Panc1 (cell line): ENCODE measurements around the gene INPP5E.

Experiments
- POLR2AphosphoS5 ChIP-seq: IDR thresholded peaks from 2 replicates; pipeline ENCODE4 v1.6.1; 2012; ENCODE audit warnings: mild to moderate bottlenecking, low read depth, low read length, moderate library complexity
- SIN3A ChIP-seq: IDR thresholded peaks from 2 replicates; pipeline ENCODE4 v1.6.1; 2012; ENCODE audit warnings: low read depth, mild to moderate bottlenecking, low read length, moderate library complexity, borderline replicate concordance; ENCODE audit not compliant: insufficient read depth
- TCF7L2 ChIP-seq: IDR thresholded peaks from 2 replicates; pipeline ENCODE4 v1.6.1; 2011; ENCODE audit warnings: mild to moderate bottlenecking, low read depth, low read length, inconsistent platforms
- TF ChIP-seq, protein P1 (sequence below): fragments of 450-650 bp; IDR thresholded peaks from 2 replicates; pipeline ENCODE4 v1.5.1; 2017; ENCODE audit warnings: mild to moderate bottlenecking
- TF ChIP-seq, protein P2 (sequence below), 2 experiments: IDR thresholded peaks; 2 replicates each; pipeline ENCODE4 v1.6.1; 2011 to 2012; ENCODE audit warnings: low read depth in 2 of 2, control low read depth in 1 of 2, low read length in 1 of 2, mild to moderate bottlenecking in 1 of 2, moderate library complexity in 1 of 2; ENCODE audit not compliant: insufficient read depth in 1 of 2

DNA sequence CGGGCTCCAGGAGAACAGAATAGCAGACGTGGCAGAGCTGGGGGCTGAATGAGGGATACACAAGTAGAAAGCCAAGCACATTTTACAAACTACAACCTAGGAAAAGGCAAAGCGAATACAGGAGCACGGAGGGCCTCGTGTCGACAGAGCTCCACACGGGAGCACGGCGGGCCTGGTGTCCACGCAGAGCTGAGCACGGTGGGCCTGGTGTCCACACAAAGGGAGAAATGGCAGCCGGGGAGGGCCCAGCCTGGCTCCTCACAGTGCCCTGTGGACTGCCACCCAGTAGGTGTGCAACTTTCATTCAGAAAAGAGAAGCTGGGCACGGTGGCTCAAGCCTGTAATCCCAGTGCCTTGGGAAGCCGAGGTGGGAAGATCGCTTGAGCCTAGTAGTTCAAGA, 3.4 kb upstream of the INPP5E start:
- no peak for TF ChIP-seq POLR2AphosphoS5
- TF ChIP-seq, protein P1, sequence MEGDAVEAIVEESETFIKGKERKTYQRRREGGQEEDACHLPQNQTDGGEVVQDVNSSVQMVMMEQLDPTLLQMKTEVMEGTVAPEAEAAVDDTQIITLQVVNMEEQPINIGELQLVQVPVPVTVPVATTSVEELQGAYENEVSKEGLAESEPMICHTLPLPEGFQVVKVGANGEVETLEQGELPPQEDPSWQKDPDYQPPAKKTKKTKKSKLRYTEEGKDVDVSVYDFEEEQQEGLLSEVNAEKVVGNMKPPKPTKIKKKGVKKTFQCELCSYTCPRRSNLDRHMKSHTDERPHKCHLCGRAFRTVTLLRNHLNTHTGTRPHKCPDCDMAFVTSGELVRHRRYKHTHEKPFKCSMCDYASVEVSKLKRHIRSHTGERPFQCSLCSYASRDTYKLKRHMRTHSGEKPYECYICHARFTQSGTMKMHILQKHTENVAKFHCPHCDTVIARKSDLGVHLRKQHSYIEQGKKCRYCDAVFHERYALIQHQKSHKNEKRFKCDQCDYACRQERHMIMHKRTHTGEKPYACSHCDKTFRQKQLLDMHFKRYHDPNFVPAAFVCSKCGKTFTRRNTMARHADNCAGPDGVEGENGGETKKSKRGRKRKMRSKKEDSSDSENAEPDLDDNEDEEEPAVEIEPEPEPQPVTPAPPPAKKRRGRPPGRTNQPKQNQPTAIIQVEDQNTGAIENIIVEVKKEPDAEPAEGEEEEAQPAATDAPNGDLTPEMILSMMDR: no peak
- TF ChIP-seq, protein P2, sequence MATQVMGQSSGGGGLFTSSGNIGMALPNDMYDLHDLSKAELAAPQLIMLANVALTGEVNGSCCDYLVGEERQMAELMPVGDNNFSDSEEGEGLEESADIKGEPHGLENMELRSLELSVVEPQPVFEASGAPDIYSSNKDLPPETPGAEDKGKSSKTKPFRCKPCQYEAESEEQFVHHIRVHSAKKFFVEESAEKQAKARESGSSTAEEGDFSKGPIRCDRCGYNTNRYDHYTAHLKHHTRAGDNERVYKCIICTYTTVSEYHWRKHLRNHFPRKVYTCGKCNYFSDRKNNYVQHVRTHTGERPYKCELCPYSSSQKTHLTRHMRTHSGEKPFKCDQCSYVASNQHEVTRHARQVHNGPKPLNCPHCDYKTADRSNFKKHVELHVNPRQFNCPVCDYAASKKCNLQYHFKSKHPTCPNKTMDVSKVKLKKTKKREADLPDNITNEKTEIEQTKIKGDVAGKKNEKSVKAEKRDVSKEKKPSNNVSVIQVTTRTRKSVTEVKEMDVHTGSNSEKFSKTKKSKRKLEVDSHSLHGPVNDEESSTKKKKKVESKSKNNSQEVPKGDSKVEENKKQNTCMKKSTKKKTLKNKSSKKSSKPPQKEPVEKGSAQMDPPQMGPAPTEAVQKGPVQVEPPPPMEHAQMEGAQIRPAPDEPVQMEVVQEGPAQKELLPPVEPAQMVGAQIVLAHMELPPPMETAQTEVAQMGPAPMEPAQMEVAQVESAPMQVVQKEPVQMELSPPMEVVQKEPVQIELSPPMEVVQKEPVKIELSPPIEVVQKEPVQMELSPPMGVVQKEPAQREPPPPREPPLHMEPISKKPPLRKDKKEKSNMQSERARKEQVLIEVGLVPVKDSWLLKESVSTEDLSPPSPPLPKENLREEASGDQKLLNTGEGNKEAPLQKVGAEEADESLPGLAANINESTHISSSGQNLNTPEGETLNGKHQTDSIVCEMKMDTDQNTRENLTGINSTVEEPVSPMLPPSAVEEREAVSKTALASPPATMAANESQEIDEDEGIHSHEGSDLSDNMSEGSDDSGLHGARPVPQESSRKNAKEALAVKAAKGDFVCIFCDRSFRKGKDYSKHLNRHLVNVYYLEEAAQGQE (IDR thresholded peaks at IDR 0.05; ENCODE audit: insufficient read depth in 1 of 2, low read depth in 2 of 2, low read length in 1 of 2): no peak
- TF ChIP-seq TCF7L2: no peak
- no peak for TF ChIP-seq SIN3A
